Activated CD8-positive, alpha-beta T cell treated with anti-CD3 and anti-CD28 coated beads for 36 hours (primary cell): ENCODE results near the gene CFAP65. TPM values are rescaled to one million over a fixed set of nuclear protein-coding genes. Genes with fewer than 3 reads are reported as not detected.

Experiments used
- ATAC-seq: fragments of 200-7000 bp; cut with Tn5 transposase; one replicate; pipeline ENCODE4 v1.10.0; 2021; ENCODE audit warnings: mild to moderate bottlenecking, moderate library complexity
- CTCF ChIA-PET: fragments of 350-600 bp; sonication (Branson Sonifier 250); formaldehyde crosslinking; loops from one replicate; lab custom pipeline; 2021; ENCODE audit warnings: antibody characterized with exemption; lab: Charles Lee
- POLR2A ChIA-PET: fragments of 350-600 bp; sonication (Branson Sonifier 250); formaldehyde crosslinking; loops from one replicate; lab custom pipeline; 2021; ENCODE audit warnings: antibody characterized with exemption; lab: Charles Lee
- DNase-seq: peaks from one replicate; pipeline ENCODE4 v3.0.0-alpha.2; 2020
- H3K27ac Mint-ChIP-seq: one replicate; pipeline ENCODE4 v1.8.0; 2021; ENCODE audit warnings: mild to moderate bottlenecking, mixed read lengths
- H3K27me3 Mint-ChIP-seq: one replicate; pipeline ENCODE4 v1.8.0; 2021; ENCODE audit warnings: mixed read lengths
- H3K36me3 Mint-ChIP-seq: one replicate; pipeline ENCODE4 v1.8.0; 2021; ENCODE audit warnings: low read depth, mixed read lengths
- H3K4me1 Mint-ChIP-seq: one replicate; pipeline ENCODE4 v1.8.0; 2021; ENCODE audit warnings: low read depth, mixed read lengths
- H3K4me3 Mint-ChIP-seq: one replicate; pipeline ENCODE4 v1.8.0; 2021; ENCODE audit warnings: mild to moderate bottlenecking, moderate library complexity, mixed read lengths
- H3K9me3 Mint-ChIP-seq: one replicate; pipeline ENCODE4 v1.8.0; 2021; ENCODE audit warnings: mixed read lengths
- CTCF ChIP-seq: fragments of 200-600 bp; IDR thresholded peaks from one replicate; pipeline ENCODE4 v1.8.0; 2022; ENCODE audit warnings: antibody characterized with exemption, mild to moderate bottlenecking
- intact Hi-C: fragments of 100-400 bp; cut with micrococcal nuclease; formaldehyde crosslinking; loops from one replicate; pipeline ENCODE4 v1.10.0; 2022
- microRNA-seq: library from miRNA; unstranded; fragments of <30 nt; microRNA quantifications from one replicate; pipeline ENCODE4 v1.2.0, GENCODE V29; 2022; ENCODE audit warnings: borderline microRNAs expressed, borderline replicate concordance
- total RNA-seq, 2 experiments: library from RNA; stranded (reverse); gene quantifications; one replicate each; pipeline ENCODE4 v1.2.3, GENCODE V29; 2021

CFAP65 gene
- total RNA-seq, 2 experiments from 2014 or later: not detected

GRCh38 chr2:218954541-218955300 is 86.6 kb downstream of the CFAP65 start:
- intact Hi-C loops: no loop called here
- CTCF ChIA-PET: interaction anchor here (1.0 to 1.6 kb wide), 3 partner anchors 25 to 79 kb away, joined by 3 to 4 read pairs (median 3); no protein-coding TSS in a partner anchor
- H3K9me3 Mint-ChIP-seq: no peaks in the 10 kb centered on the region
- no peak overlapping the region for H3K4me3 Mint-ChIP-seq
- POLR2A ChIA-PET: no interaction called here
- no peak for ATAC-seq
- peaks cover 4% of the 10 kb centered on the region for H3K4me1 Mint-ChIP-seq
- no peaks in the 10 kb centered on the region for H3K36me3 Mint-ChIP-seq
- H3K27me3 Mint-ChIP-seq: peaks cover 51% of the 10 kb centered on the region
- H3K27ac Mint-ChIP-seq: no peak overlapping the region
- DNase-seq: no peak
- TF ChIP-seq CTCF: no peak

GRCh38 chr2:218953366-218953954 is 87.9 kb downstream of the CFAP65 start:
- no peaks in the 10 kb centered on the region for H3K4me1 Mint-ChIP-seq
- no peak overlapping the region for H3K27ac Mint-ChIP-seq
- no peaks in the 10 kb centered on the region for H3K36me3 Mint-ChIP-seq
- no peaks in the 10 kb centered on the region for H3K9me3 Mint-ChIP-seq
- H3K4me3 Mint-ChIP-seq: no peak overlapping the region
- peaks cover 41% of the 10 kb centered on the region for H3K27me3 Mint-ChIP-seq
- TF ChIP-seq CTCF: no peak
- no peak for ATAC-seq
- intact Hi-C loops: no loop called here
- POLR2A ChIA-PET: no interaction called here
- CTCF ChIA-PET: interaction anchor here (0.6 to 1.5 kb wide), 5 partner anchors 22 to 110 kb away, joined by 3 to 6 read pairs (median 3); no protein-coding TSS in a partner anchor
- DNase-seq: no peak

Small RNA genes lying within 50 kb of the gene (microRNA-seq; reads per million reads assigned to microRNA genes)
- gene MIR3131: 0.91 reads per million
- 22.1 reads per million, percentile 47 among the genes with 10 or more reads in this experiment for gene MIR375

Other genes with a start within 250 kb of the CFAP65 start
- not detected for gene PRKAG3, start 209.7 kb downstream of the CFAP65 start, total RNA-seq
- gene WNT6, start 181.7 kb downstream of the CFAP65 start, total RNA-seq: under 1 TPM; 0.25 to 0.34 TPM
- gene WNT10A, start 160.7 kb downstream of the CFAP65 start, total RNA-seq: 10 to 100 TPM; 27.9 to 29.2 TPM
- gene CDK5R2, start 81.8 kb downstream of the CFAP65 start, total RNA-seq: not detected
- gene FEV, start 56.3 kb downstream of the CFAP65 start, total RNA-seq: not detected
- not detected for gene CRYBA2, start 48.1 kb downstream of the CFAP65 start, total RNA-seq
- not detected for gene IHH, start 19.4 kb upstream of the CFAP65 start, total RNA-seq
- 10 to 100 TPM; 22.4 to 26.3 TPM for gene NHEJ1, start 119.3 kb upstream of the CFAP65 start, total RNA-seq
- gene SLC23A3, start 128.5 kb upstream of the CFAP65 start, total RNA-seq: 1 to 10 TPM; 1.1 to 1.6 TPM
- 10 to 100 TPM; 38.6 to 38.7 TPM for gene CNPPD1, start 135.4 kb upstream of the CFAP65 start, total RNA-seq
- 10 to 100 TPM; 63.8 to 67.8 TPM for gene RETREG2, start 136.8 kb upstream of the CFAP65 start, total RNA-seq
- gene ZFAND2B, start 165.3 kb upstream of the CFAP65 start, total RNA-seq: 10 to 100 TPM; 31.3 to 33.3 TPM
- gene ABCB6, start 177.4 kb upstream of the CFAP65 start, total RNA-seq: 10 to 100 TPM; 32.3 to 35.7 TPM
- gene ATG9A, start 188.1 kb upstream of the CFAP65 start, total RNA-seq: 10 to 100 TPM; 54.8 to 58.7 TPM
- 100 to 1,000 TPM; 216 to 217 TPM for gene ANKZF1, start 188.3 kb upstream of the CFAP65 start, total RNA-seq
- gene GLB1L, start 203.9 kb upstream of the CFAP65 start, total RNA-seq: 1 to 10 TPM; 1.2 to 2.8 TPM
- 10 to 100 TPM; 34.4 to 35.4 TPM for gene STK16, start 204.0 kb upstream of the CFAP65 start, total RNA-seq
- not detected for gene TUBA4B, start 211.7 kb upstream of the CFAP65 start, total RNA-seq
- 100 to 1,000 TPM; 226 TPM for gene TUBA4A, start 212.4 kb upstream of the CFAP65 start, total RNA-seq
- 10 to 100 TPM; 61.8 to 63.3 TPM for gene DNAJB2, start 237.8 kb upstream of the CFAP65 start, total RNA-seq